HG03460 (cell line): ENCODE measurements around the gene TAP2.
"Not testable (repeated sequence)": the region's sequence is repeated elsewhere in the genome, so short reads cannot be mapped to it uniquely, and the experiment has no call there.

Source experiments
- ATAC-seq: cut with Tn5 transposase; IDR thresholded peaks from one replicate; pipeline ENCODE4 v1.9.1; 2021; ENCODE audit not compliant: unreplicated experiment

Gene TAP2

DNA sequence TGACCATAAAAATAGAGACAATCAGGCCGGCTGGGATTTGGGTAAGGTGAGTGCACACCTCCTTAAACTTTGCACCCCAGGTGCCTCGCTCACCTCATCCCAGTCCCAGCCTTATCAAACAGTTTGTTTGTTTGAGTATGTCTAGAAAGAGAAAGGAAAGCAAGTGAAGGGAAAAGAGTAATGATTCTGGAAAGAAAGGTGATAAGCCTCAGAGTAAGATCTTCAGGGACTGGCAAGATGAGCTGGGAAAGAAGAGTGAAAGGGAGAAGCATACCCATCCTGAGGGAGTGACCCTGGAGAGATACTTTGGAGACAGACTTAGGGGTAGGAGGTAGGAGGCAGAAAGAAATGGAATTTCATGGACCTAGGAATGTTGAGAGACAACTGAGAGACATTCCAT lies 1.7 kb downstream of the TAP2 start:
- no peak for ATAC-seq

DNA sequence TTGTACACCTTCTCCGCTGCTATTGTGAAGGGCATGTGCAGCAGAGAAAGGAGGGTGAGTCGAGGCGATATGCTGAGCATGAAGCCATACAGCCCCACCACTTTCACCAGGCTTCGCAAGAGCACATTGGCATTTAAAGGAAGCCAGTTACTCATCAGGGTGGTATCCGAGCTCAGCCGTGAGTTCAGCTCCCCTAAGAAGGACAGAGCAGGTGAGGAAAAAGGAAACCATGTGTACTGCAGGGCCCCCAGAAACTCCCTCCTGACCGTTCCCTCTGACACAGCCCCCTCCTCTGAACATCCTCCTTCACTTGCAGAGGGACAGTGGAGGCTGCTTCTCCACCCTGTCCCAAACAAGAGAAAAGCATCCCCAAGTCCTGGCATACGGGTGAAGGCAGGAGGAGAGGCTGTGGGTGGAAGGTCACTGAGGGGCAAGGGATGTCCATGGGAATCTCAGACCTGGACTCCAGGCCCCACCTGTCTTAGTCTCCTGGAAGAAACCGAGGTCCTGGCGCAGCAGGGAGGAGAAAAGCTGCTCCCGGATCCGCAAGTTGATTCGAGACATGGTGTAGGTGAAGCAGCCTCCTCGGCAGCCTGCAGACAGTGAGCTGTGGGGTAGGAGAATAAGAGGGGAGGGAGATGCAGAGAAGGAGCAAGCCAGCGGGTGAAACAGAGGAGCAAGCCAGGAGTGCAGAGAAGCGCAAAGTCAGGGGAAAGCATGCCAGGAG lies 3.2 kb downstream of the TAP2 start:
- no peak for ATAC-seq

DNA sequence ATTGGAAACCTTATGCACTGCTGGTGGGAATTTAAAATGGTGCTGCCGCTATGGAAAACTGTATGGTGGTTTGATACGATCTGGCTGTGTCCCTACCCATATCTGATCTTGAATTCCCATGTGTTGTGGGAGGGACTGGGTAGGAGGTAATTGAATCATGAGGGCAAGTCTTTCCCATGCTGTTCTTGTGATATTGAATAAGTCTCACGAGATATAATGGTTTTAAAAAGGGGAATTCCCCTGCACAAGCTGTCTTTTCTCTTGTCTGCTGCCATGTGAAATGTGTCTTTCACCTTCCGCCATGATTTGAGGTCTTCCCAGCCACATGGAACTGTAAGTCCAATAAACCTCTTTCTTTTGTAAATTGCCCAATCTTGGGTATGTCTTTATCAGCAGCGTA lies 4.9 kb downstream of the TAP2 start:
- ATAC-seq, result no peak

DNA sequence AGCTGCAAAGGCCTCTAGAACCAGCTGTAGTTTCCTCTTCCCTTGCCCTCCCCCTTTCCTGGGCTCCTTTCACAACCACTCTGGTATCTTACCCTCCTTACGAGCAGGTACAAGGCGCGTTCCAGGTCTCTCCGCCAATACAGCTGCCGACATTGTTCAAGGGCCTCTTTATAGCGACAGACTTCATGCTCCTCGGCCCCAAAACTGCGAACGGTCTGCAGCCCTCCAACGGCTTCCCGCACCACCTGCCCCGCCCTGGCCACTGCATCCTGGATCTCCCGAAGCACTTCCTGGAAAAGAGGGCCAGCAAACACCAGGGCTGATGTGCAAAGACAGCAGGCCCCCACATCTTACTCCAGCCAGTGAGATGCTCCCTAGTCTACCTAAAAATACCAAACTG lies 6.0 kb downstream of the TAP2 start:
- no peak for ATAC-seq

DNA sequence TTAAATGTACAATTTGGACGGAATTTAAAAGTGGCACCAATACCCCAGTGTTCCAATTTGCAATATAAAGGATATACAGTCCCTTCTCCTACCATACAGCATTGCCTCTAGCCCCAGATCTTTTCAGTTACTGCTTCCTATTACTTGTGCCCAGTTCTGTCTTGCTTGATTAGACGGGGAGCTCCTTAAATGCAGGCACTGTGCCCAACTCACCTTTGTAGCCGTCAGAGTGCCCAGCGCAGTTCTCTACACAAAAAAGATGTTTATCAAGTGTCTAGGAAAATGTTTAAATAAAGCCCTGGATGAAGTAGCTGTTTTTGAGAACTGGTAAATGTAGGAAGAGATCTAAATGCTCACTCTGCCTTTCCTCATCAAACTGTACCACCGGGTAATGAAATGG lies 7.6 kb downstream of the TAP2 start:
- ATAC-seq, result no peak

DNA sequence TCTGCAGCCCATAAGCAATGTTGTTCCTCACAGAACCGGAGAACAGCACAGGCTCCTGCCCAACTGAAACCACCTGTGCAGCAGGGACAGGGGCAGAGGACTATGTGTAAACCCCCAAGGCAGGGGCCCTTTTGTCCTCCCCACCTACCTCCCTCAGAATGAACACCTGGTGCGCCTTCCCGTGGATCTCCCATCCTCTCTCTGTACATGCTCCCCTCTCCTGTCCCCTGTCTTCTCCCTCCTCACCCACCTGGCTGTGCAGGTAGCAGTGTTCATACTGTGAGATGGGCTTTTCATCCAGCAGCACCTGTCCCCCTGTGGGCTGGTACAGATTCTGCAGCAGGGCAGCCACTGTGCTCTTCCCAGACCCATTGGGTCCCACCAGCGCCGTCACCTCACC lies 8.5 kb downstream of the TAP2 start:
- no peak for ATAC-seq

DNA sequence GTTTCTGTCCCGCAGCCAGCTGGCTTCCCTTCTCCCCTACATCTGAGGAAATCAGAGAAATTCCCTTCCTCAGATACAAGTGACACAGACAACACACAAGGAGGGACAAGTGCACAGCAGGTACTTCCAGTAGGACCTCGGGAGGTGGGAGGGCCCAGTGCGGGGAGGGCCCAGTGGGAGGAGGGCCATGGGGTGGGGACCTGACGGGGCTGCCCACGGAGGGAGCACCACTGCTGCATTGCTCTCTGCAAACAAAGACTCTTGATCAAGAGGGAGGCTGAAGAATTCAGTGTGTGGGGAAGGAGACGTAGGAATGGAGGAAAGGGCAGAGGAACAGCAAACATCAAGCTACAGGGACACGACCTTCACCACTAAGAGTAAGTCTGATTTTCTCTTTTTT lies 9.0 kb downstream of the TAP2 start:
- no peak for ATAC-seq

DNA sequence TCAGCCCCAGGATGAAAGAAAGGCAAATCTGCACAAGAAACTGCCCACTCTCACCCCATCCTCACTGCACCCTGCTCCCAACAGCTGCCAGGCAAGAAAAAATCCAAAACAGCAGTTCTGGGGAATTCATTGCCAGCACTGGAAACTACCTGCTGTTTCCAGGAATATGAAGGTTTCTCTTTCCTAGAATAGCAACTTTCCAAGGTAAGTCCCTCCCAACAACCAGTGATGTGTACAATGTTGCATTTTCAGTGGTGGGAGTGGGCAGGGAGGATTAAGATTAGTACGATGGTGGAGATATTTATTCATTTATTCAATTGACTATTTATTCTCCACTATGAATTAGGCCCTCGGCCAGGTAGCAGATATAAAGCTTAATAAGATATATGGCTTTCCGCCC lies 11.5 kb downstream of the TAP2 start:
- no peak for ATAC-seq

DNA sequence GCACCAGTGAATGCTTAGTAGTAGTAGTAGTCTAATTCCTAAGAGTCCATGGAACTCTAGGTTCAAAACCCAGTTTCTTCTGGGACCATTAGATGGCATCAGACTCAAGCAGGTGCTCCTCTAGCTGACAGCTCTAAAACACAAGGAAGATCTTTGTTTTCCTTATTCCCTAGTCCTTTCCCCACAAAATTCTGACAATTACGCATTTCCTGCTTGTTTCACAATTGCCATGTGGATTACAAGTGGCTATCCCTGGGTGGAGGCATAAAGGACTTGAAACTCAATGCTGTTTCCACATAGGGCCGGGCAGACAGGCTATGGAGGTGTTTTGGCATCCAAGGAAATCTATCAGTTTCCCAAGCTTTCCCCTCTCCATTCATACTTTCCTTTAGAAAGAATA lies 12.6 kb downstream of the TAP2 start:
- ATAC-seq, result no peak

DNA sequence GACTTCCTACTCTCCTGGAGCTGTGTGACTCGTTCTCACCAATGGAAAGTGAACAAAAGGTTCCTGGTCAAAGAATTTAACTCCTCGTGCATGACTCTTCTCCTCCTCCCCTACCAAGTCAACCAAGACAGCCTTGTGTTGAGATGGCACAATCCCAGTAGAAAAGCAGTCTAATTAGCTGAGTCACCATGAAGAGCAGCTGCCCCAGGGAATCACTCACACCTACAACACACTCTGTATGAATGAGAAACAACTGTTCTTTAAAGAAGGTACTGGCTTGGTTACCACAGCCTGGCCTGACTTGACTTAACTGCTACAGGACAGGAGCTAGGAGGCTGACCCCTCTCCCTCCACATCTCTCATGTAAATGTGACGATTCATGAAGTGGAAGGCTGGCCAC lies 18.8 kb downstream of the TAP2 start:
- no peak for ATAC-seq

DNA sequence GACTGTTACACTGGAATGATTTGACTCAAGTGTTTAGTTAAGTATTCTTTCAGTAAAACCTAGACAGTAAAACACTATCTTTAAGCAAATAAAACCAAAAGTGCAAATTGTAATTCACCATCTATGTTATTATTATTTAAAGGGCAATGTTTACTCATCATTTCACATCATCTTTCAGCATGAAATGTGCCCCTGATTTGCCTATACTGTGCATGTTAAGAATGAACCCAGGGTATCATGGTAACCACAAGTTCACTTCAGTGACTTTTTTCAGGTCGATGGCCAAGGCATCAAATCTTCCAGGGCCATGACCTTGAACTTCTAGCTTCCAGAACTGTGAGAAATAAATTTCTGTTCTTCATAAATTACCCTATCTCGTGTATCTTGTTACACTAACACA lies 19.7 kb downstream of the TAP2 start:
- ATAC-seq, result no peak

DNA sequence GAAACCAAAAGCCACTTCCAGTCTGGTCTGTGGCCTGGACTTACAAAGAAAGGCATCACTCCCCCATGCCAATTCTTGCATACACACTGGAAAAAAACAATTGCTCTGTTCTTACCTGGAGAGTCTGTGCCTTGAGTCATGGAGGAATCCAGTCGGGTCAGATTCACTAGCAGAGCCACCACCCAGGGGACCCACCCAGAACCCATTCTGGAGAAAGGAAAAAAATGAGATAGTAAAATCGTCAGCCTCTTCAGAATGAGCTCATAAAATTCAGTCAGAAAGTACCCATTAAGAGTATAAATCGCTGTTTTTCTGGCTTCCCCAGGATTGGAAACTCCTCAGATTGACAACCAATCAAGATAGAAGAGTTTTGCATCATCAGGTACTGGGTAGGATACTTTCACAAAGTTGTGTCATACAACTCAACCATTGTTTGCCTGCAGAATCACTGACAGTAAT lies 21.8 kb downstream of the TAP2 start, which contains the start of gene HLA-DOB:
HLA-DOB (minus strand) TSS at position 257 of the 459 bp plus-strand sequence; CDS start at position 206, 51 bp downstream.
- ATAC-seq, result no peak

DNA sequence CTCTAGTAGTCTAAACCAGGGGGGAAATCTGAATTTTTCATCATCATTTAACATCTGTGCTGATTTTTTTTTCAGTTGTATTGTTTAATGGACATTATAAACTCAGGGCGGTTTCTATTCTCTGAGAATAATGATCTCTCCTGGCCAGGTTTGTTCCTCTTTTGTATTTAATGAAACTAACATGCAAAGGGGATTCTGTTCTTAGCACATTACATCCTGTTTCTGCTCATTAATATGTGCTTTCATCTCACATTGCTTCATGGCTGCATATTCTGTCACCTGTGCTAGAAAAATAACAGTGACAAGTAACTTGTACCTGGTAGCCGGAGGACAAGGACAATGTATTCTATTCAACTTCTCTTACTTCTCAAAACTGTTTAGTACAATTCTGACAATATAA lies 22.5 kb downstream of the TAP2 start:
- no peak for ATAC-seq

DNA sequence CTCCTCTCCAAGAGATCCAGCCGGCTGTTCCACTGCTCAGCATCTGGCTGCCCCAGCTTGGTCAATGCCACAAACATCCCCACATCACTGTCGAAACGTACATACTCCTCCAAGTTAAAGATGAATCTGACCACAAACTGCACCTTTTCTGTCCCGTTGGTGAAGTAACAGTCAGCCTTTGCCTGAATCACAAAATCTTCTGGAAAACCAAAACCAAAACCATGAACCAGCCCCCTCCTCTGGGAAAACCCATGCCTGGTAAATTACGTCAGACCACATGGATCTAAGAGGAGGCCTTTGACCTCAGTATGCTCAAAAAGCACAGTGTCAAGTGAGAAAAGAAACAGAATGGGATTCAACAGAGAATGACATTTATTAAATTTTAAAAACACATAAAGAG lies 23.4 kb downstream of the TAP2 start:
- no peak for ATAC-seq

DNA sequence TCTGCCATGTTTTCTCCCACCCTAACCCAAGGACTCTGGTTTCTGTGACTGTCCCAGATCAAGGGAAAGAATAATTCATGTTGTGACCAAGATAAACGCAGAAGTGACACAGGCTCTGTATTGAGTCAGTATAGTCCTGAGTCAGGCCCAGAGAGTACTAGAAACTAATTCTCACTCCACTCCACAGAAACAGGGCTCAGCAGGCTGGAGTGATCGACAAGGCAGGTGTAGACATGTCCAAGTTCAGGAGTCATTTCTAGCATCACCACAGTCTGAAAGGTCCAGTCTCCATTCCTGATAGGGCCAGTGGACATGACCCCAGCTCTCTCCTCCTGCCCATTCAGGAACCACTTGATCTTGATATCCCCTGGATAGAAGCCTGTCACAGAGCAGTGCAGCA lies 24.4 kb downstream of the TAP2 start:
- no peak for ATAC-seq

DNA sequence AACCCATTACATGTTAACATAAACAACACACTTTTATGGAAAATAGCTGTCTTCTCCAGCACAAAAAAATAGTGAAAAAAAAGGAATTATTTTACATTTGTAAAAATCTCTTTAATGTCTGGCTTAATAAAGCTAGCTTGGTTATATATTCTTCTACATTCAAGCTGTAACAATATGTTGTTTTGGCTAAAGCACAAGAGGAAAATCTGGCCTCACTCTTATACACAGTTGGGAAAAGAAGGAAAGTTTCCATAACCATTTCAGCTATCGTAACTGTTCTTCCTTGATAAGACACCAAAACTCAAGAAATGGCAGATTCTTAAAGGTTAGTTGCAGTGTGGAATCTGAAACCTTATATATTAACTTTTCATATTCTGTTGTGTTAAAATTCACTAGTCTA lies 29.4 kb downstream of the TAP2 start:
- no peak for ATAC-seq

DNA sequence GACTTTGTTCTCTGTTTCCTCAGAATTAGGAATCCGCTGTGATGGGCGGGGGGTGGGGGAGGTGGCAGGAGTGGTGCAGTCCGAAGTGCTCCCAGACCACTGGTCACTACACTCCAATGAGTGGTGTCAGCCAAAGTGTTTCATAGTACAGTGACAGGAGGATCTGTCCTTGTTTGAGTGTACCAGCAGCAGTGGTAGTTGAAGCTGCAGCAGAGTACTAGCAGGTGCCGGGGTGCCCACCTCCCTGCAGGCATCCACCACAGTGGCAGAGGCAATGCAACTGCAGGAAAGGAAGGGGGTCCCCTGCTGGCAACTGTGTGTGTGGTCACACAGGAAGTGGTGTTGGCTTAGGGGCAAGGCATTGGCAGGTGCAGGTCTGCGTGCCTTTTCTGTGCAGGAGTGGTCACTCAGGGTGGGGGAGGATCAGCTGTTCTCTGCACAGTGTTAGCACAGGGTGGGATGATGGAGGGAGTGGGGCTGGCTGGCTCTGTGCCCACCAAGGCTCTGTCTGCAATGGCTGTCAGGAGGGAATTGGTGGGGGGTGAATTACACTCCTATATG lies 31.4 kb downstream of the TAP2 start:
- no peak for ATAC-seq

DNA sequence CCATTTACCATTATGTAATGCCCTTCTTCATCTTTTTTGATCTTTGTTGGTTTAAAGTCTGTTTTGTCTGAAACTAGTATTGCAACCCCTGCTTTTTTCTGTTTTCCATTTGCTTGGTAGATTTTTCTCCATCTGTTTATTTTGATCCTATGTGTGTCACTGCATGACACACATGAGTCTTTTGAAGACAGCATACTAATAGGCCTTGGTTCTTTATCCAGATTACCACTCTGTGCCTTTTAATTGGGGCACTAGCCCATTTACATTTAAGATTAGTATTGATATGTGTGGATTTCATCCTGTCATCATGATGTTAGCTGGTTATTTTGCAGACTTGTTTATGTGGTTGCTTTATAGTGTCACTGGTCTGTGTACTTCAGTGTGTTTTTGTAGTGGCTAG lies 33.1 kb downstream of the TAP2 start:
- not testable (repeated sequence) for ATAC-seq

DNA sequence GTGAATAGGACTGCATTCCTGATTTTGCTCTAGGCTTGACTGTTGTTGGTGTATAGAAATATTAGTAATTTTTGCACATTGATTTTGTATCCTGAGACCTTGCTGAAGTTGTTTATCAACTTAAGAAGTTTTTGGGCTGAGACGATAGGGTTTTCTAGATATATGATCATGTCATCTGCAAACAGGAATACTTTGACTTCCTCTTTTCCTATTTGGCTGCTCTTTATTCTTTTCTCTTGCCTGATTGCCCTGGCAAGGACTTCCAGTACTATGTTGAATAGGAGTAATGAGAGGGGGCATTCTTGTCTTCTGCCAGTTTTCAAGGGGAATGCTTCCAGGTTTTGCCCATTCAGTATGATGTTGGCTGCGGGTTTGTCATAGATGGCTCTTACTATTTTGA lies 35.1 kb downstream of the TAP2 start:
- ATAC-seq, result no peak

DNA sequence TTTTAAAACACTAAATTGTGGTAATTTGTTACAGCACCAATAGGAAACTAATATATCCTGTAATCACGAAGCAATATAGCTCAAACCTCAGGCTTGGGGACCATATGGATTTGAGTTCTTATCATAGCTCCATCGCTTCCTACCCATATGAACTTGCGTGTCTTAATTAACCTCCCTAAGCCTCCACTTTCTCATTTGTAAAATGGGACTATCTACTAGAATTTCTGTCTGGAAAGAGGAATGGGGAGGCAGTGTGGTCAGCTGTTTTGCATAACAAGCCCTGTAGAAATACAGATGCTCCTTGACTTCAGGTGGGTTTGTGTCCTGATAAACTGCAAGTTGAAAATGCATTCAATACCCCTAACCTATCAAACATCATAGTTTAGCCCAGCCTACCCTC lies 38.8 kb downstream of the TAP2 start:
- ATAC-seq, result no peak

DNA sequence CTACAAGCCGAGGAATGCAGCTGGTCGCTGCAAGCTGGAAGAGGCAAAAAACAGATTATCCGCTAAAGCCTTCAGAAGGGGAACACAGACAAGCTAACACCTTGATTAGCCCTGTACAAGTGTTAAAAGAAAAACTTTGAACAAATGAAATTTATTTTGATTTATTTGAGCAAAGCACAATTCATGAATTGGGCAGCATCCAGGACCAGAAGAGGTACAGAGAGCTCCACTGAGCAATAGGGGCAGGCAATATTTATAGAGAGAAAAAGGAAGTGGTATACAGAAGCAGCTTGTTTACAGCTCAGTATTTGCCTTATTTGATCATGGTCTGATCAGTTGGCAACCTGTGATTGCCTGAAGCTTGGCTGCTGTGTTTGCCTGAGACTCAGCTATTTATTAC lies 39.4 kb downstream of the TAP2 start:
- no peak for ATAC-seq

DNA sequence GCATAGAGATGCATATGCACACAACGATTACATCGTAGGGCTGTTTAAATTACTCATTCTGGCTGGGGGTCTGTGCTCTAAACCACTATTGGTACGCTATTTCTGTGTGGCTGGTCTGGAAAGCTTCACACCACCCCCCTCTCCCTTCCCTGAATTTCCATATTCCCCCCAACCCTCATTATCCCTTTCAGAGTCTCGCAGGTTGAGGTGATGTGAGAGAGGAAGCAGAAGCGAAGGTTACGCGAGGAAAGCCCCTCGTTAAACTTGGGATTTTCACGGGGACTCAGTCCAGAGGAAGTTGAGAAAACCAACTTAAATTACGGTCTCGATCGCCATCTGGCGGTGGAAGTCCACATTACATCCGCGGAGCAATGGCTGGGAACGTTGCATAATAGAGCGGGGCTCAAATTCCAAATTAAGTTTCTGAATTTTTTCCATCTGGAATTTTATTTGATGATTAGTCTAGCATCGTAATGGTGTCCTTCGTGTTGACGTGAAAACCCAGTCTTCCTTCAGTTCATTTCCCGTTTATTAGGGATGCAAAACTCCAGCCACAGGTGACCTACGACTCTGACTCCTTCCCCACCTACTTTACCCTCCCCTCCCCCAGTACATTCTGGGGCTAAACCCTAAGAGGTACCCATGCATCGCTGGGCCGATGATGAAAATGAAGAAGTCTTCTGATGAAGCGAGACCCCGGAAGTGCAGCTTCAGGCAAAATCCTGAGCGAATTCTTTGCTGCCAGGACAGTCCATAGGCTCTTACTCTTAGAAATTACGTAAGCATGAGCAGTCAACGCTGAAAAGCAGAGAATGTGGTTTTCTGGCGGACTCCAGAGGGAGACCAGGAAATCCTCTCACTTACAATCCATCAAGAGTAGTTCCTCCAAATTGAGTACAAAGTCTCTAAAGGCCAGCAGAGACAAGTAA lies 41.4 kb downstream of the TAP2 start:
- ATAC-seq, result no peak
